Endothelial cell of umbilical vein (primary cell): ENCODE results near the gene TMEM209.

Source experiments
- EZH2 ChIP-seq: IDR thresholded peaks from 2 replicates; pipeline ENCODE4 v1.6.1; 2012; ENCODE audit warnings: borderline replicate concordance, low read depth, mild to moderate bottlenecking, moderate library complexity, low read length, inconsistent platforms; ENCODE audit not compliant: severe bottlenecking
- GATA2 ChIP-seq: IDR thresholded peaks from 2 replicates; pipeline ENCODE4 v1.7.0; 2011; ENCODE audit warnings: low read depth, mild to moderate bottlenecking, moderate library complexity, mixed read lengths, low read length; ENCODE audit not compliant: insufficient read length, insufficient read depth
- MYC ChIP-seq: IDR thresholded peaks from one replicate; pipeline ENCODE4 v1.6.1; 2011; ENCODE audit warnings: mild to moderate bottlenecking, low read depth, low read length
- POLR2A ChIP-seq: IDR thresholded peaks from 2 replicates; pipeline ENCODE4 v1.6.1; 2012; ENCODE audit warnings: low read depth, mild to moderate bottlenecking, control low read depth, low read length
- POLR2AphosphoS5 ChIP-seq: IDR thresholded peaks from 2 replicates; pipeline ENCODE4 v1.6.1; 2012; ENCODE audit warnings: low read depth, mild to moderate bottlenecking, control low read depth, low read length, moderate library complexity; ENCODE audit not compliant: insufficient read depth
- TF ChIP-seq, protein P1 (sequence below), 2 donors: IDR thresholded peaks; 1 replicate in 1 of 2; 2 replicates in 1 of 2; pipeline ENCODE4 v1.5.1; 2011; ENCODE audit warnings: low read length in 2 of 2, mild to moderate bottlenecking in 2 of 2, moderate library complexity in 2 of 2, control low read depth in 1 of 2, inconsistent platforms in 1 of 2, low read depth in 1 of 2; ENCODE audit not compliant: insufficient read depth in 1 of 2; ENCODE audit errors: extremely low read depth in 1 of 2

DNA sequence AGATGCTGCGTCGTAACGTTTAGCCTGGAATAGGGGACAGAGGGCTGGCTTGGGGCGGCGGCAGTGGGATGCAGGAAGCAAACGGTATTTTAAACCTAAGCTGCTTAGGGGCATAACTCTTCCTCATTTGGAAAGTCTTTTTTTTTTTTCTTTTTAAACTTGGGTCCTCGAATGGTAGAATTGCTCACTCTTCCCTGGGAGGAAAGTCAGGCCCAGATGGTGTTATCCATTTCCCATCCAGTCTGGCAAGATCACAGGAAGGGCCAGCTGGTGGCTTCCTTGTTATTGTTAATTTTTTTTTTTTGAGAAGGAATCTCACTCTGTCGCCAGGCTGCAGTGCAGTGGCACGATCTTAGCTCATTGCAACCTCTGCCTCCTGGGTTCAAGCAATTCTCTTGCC is 56.6 kb downstream of the TMEM209 start:
- TF ChIP-seq, protein P1, sequence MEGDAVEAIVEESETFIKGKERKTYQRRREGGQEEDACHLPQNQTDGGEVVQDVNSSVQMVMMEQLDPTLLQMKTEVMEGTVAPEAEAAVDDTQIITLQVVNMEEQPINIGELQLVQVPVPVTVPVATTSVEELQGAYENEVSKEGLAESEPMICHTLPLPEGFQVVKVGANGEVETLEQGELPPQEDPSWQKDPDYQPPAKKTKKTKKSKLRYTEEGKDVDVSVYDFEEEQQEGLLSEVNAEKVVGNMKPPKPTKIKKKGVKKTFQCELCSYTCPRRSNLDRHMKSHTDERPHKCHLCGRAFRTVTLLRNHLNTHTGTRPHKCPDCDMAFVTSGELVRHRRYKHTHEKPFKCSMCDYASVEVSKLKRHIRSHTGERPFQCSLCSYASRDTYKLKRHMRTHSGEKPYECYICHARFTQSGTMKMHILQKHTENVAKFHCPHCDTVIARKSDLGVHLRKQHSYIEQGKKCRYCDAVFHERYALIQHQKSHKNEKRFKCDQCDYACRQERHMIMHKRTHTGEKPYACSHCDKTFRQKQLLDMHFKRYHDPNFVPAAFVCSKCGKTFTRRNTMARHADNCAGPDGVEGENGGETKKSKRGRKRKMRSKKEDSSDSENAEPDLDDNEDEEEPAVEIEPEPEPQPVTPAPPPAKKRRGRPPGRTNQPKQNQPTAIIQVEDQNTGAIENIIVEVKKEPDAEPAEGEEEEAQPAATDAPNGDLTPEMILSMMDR (IDR thresholded peaks at IDR 0.05; ENCODE audit: extremely low read depth in 1 of 2, insufficient read depth in 1 of 2, low read depth in 1 of 2, low read length in 2 of 2), result no peak
- no peak for TF ChIP-seq MYC
- TF ChIP-seq POLR2A, result no peak
- TF ChIP-seq POLR2AphosphoS5, result no peak
- TF ChIP-seq GATA2, result no peak
- no peak for TF ChIP-seq EZH2
